Muscle layer of colon (tissue), 2 donors: ENCODE data around the gene STAMBPL1.

ENCODE experiments used
- H3K27ac ChIP-seq: one replicate; pipeline ENCODE4 v1.7.0; 2013; ENCODE audit warnings: low read depth, mild to moderate bottlenecking, low read length, moderate library complexity
- H3K27me3 ChIP-seq, 2 donors: one replicate each; pipeline ENCODE4 v1.7.0; 2013; ENCODE audit warnings: low read length in 2 of 2, mild to moderate bottlenecking in 2 of 2; ENCODE audit not compliant: insufficient read depth in 2 of 2, control insufficient read depth in 1 of 2
- H3K36me3 ChIP-seq: one replicate; pipeline ENCODE4 v1.7.0; 2013; ENCODE audit warnings: mild to moderate bottlenecking, low read length; ENCODE audit not compliant: insufficient read depth
- H3K4me1 ChIP-seq: one replicate; pipeline ENCODE4 v1.7.0; 2013; ENCODE audit warnings: mild to moderate bottlenecking, low read length; ENCODE audit not compliant: insufficient read depth
- H3K4me3 ChIP-seq, 2 donors: one replicate each; pipeline ENCODE4 v1.7.0; 2013; ENCODE audit warnings: low read length in 2 of 2, low read depth in 1 of 2, mild to moderate bottlenecking in 1 of 2, moderate library complexity in 1 of 2
- H3K9ac ChIP-seq: one replicate; pipeline ENCODE4 v1.7.0; 2013; ENCODE audit warnings: low read length
- H3K9me3 ChIP-seq: one replicate; pipeline ENCODE4 v1.7.0; 2013; ENCODE audit warnings: mild to moderate bottlenecking, low read length
- donor health status: abdominal sarcoma.
- donor health status: Adenocarcinoma of cecum.

STAMBPL1 gene

DNA sequence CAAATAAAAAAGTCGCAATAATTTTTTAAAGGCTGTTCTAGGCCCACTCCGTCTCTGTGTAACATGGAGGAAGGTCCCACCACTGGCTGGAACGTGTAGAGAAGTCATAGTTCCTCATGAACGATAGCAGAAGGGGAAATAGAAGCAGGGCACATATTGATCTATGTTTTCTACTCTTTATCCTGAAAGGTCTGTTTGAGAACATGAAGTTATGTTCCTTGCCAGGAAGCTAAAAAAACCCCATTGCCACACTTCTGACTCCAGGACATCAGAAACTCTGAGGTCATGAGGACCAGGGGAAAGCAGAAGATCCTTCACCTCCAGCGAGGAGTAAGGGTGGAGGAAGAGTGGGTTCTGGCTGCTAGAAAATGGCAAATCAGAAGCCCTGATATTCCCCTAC lies 39.2 kb upstream of the STAMBPL1 start:
- Histone ChIP-seq H3K4me1 (no peaks in the 10 kb centered on the region), H3K27ac (no peak overlapping the region), H3K36me3 (no peaks in the 10 kb centered on the region), H3K9ac (no peak overlapping the region), H3K27me3 (no peaks in the 10 kb centered on the region), H3K4me3 (no peak overlapping the region), H3K9me3 (no peaks in the 10 kb centered on the region)

- Histone ChIP-seq H3K9ac (no peak overlapping the region), H3K36me3 (no peaks in the 10 kb centered on the region), H3K9me3 (no peaks in the 10 kb centered on the region), H3K27ac (no peak overlapping the region), H3K4me1 (no peaks in the 10 kb centered on the region), H3K4me3 (no peak overlapping the region), H3K27me3 (no peaks in the 10 kb centered on the region)
Measured at GRCh38 chr10:88841316-88842111, 38.5 kb upstream of the STAMBPL1 start.

DNA sequence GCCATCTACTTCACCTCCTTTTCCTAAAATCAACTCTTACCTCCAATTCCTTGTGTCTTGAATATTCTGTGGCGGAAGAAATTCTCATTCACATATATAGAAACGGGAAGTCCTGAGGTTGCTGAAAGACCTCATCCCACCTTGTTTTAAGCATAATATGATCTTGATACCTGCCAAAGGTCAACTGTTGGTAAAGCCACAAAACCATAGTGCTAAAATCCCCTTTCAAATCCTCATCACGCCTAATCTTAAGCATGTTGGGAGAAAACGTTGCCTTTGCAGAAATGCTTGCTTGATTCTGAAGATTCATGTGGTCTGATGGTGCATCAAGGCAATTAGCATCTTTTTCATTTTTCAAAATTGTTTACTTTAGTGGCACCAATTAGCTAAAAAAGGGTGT lies 36.9 kb upstream of the STAMBPL1 start:
- no peaks in the 10 kb centered on the region for H3K4me1 ChIP-seq

DNA sequence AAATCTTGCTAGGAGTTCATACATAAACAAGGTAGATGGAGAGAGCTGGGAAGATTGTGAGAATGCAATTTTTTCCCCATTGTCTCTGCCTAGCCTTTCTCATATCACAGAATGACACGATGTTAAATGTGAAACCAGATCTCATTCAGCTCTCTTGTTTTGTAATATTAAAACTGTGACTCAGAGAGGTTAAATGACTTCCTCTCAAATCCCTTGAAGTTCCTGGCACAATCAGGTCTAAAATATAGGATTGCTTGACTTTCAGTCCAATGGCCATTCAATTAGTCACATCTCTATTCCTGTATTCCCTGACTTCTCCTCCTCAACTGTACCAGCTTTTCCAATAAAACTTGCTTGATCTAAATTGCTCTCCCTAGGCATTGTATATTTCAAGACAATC lies 31.5 kb upstream of the STAMBPL1 start:
- Histone ChIP-seq H3K27ac (no peak overlapping the region), H3K9ac (no peak overlapping the region), H3K27me3 (no peaks in the 10 kb centered on the region), H3K9me3 (no peaks in the 10 kb centered on the region), H3K36me3 (no peaks in the 10 kb centered on the region), H3K4me1 (no peaks in the 10 kb centered on the region), H3K4me3 (no peak overlapping the region)

More for the DNA sequence above, 36.9 kb upstream of the STAMBPL1 start:
- no peaks in the 10 kb centered on the region for H3K27me3 ChIP-seq
- no peak overlapping the region for H3K9ac ChIP-seq
- no peaks in the 10 kb centered on the region for H3K36me3 ChIP-seq
- no peaks in the 10 kb centered on the region for H3K9me3 ChIP-seq
- H3K27ac ChIP-seq, result no peak overlapping the region
- no peak overlapping the region for H3K4me3 ChIP-seq

DNA sequence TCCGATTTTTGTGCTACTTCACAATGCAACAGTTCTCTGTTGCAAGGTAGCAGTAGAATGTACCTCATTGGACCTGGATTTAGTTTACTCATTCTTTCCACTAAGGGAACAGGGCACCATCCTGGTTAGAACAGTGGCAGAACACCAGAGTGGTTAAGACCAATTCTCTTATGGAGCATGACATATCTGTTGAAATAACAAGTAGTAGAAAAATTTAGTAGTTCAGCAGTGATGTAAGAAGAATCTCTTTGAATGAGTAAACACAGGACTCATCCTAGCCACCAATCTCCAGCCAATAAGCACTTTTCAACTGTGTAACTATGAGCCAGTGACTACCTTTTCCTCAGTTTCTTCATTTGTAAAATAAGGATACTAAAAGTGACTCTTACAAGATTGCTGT lies 30.8 kb upstream of the STAMBPL1 start:
- Histone ChIP-seq H3K4me1 (no peaks in the 10 kb centered on the region), H3K9ac (no peak overlapping the region), H3K4me3 (no peak overlapping the region), H3K27ac (no peak overlapping the region), H3K27me3 (no peaks in the 10 kb centered on the region), H3K9me3 (no peaks in the 10 kb centered on the region), H3K36me3 (no peaks in the 10 kb centered on the region)

GRCh38 chr10:88850712-88851111 lies 29.3 kb upstream of the STAMBPL1 start:
- no peaks in the 10 kb centered on the region for H3K27me3 ChIP-seq
- no peak overlapping the region for H3K9ac ChIP-seq
- no peaks in the 10 kb centered on the region for H3K9me3 ChIP-seq
- no peaks in the 10 kb centered on the region for H3K36me3 ChIP-seq
- no peak overlapping the region for H3K27ac ChIP-seq
- no peaks in the 10 kb centered on the region for H3K4me1 ChIP-seq
- H3K4me3 ChIP-seq, result no peak overlapping the region

- H3K27me3 ChIP-seq, result no peaks in the 10 kb centered on the region
- H3K4me1 ChIP-seq, result no peaks in the 10 kb centered on the region
- no peaks in the 10 kb centered on the region for H3K36me3 ChIP-seq
- no peak within 1 kb of the TSS for H3K27ac ChIP-seq
- no peaks in the 10 kb centered on the region for H3K9me3 ChIP-seq
- H3K4me3 ChIP-seq, result no peak within 1 kb of the TSS
- no peak within 1 kb of the TSS for H3K9ac ChIP-seq
Measured at GRCh38 chr10:88851706-88852105, 28.3 kb upstream of the STAMBPL1 start, which contains the start of gene ANKRD22. Gene ANKRD22, minus strand, starts transcription at chr10:88851844. Its CDS starts 237 bp downstream, at chr10:88851607.

- no peak overlapping the region for H3K9ac ChIP-seq
- H3K9me3 ChIP-seq, result no peaks in the 10 kb centered on the region
- H3K36me3 ChIP-seq, result no peaks in the 10 kb centered on the region
- H3K4me3 ChIP-seq, result no peak overlapping the region
- no peak overlapping the region for H3K27ac ChIP-seq
- no peaks in the 10 kb centered on the region for H3K27me3 ChIP-seq
- H3K4me1 ChIP-seq, result no peaks in the 10 kb centered on the region
Measured at GRCh38 chr10:88852327-88852726, 27.7 kb upstream of the STAMBPL1 start.

GRCh38 chr10:88853155-88853881 lies 26.7 kb upstream of the STAMBPL1 start:
- H3K4me3 ChIP-seq, result no peak overlapping the region
- no peak overlapping the region for H3K9ac ChIP-seq
- no peaks in the 10 kb centered on the region for H3K27me3 ChIP-seq
- H3K27ac ChIP-seq, result no peak overlapping the region
- H3K9me3 ChIP-seq, result no peaks in the 10 kb centered on the region
- H3K36me3 ChIP-seq, result no peaks in the 10 kb centered on the region
- no peaks in the 10 kb centered on the region for H3K4me1 ChIP-seq

DNA sequence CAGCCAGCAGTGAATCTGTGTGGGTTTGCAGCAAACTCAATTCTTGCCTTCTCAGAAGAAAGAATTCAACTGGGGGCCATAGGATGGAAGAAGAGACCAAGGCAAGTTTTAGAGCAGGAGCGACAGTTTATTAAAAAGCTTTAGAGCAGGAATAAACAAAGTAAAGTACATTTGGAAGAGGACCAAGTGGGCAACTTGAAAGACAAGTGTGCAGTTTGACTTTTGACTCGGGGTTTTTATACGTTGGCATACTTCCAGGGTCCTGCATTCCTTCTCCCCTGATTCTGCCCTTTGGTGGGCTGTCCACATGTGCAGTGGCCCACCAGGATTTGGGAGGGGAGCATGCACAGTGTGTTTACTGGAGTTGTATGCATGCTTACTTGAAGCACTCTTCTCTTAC lies 25.4 kb upstream of the STAMBPL1 start:
- no peaks in the 10 kb centered on the region for H3K36me3 ChIP-seq

GRCh38 chr10:88857831-88858230 lies 22.2 kb upstream of the STAMBPL1 start:
- Histone ChIP-seq H3K27ac (no peak overlapping the region), H3K4me1 (no peaks in the 10 kb centered on the region), H3K27me3 (no peaks in the 10 kb centered on the region), H3K4me3 (no peak overlapping the region), H3K36me3 (no peaks in the 10 kb centered on the region), H3K9ac (no peak overlapping the region), H3K9me3 (no peaks in the 10 kb centered on the region)

More for the DNA sequence above, 25.4 kb upstream of the STAMBPL1 start:
- H3K27me3 ChIP-seq, result no peaks in the 10 kb centered on the region
- no peak overlapping the region for H3K9ac ChIP-seq
- H3K4me3 ChIP-seq, result no peak overlapping the region
- H3K4me1 ChIP-seq, result no peaks in the 10 kb centered on the region
- H3K27ac ChIP-seq, result no peak overlapping the region
- H3K9me3 ChIP-seq, result no peaks in the 10 kb centered on the region
